ENCODE results near the gene ABLIM3.

DNA sequence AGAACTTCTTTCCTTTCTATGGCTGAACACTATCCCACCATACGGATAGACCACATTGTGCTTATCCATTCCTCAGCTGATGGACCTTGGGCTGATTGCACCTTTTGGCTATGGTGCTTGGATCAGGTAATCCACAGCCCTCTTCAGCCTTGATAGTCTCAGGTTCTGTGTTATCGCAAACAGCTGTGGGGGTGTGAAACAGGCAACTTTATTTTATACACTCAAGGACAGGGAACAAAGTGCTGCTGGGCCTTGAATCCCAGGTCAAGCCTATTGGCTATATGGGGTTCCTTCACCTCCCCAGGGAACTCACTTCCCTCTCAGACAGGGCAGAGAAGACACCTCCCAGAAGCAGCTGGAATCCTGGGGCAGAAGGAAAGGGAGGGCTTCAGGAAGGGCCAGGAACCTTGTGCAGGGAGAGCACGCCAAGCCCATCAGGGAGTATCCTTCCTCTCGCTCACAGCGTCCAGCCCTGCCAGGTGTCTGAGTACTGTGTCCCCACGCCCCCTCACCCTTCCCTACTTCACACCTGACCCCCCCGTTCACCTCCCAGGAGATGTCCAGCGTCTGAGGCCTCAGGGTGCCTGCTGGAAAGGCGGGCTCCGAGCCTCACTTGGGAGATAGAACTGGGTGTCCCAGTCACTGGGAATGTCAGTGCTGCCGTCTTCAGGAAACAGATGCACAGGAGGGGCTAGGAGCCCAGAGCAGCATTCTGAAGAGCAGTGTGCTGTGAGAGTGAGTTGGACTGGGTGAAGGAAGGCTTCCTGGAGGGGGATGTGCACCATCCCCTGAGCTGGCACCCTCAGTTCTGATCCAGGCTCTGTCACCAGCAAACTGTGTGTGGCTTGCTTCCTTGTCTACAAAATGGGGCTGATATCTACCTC, 163.1 kb downstream of the ABLIM3 start:
- TF ChIP-seq CTCF (IDR thresholded peaks at IDR 0.05) (no peak), POLR2A (IDR thresholded peaks at IDR 0.05) (no peak)
